ENCODE results near the gene ORC6. TPM values are rescaled to one million over a fixed set of nuclear protein-coding genes. Genes with fewer than 3 reads are reported as not detected.

The ORC6 gene
- total RNA-seq, 1 experiment from 2014 or later, result 76.1 TPM

DNA sequence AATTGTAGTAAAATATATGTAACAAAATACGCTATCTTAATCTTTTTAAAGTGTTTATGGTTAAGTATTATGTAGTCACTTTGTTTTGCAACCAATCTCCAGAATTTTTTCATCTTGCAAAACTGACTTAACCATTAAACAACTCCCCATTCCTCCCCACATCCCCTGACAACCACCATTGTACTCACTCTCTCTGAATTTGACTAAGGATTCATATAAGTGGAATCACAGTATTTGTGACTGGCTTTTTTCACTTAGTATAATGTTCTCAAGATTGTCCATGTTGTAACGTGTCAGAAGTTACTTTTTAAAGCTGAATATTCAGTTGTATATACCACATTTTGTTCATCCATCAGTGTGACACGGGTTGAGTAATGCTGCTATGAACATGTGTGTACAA, 10.6 kb downstream of the ORC6 start (continued):
- TF ChIP-seq TCF7 (CRISPR knock-in tag; IDR thresholded peaks at IDR 0.05; ENCODE audit: low read depth) (no peak), ESRRA (CRISPR knock-in tag; IDR thresholded peaks at IDR 0.05; ENCODE audit: borderline replicate concordance) (no peak), USF1 (CRISPR knock-in tag; IDR thresholded peaks at IDR 0.05) (no peak), EMX1 (CRISPR knock-in tag; IDR thresholded peaks at IDR 0.05) (no peak), ZNF532 (CRISPR knock-in tag; IDR thresholded peaks at IDR 0.05; ENCODE audit: borderline replicate concordance) (no peak), ATF1 (CRISPR knock-in tag; IDR thresholded peaks at IDR 0.05) (no peak), ZBTB21 (CRISPR knock-in tag; IDR thresholded peaks at IDR 0.05; ENCODE audit: borderline replicate concordance) (no peak)

DNA sequence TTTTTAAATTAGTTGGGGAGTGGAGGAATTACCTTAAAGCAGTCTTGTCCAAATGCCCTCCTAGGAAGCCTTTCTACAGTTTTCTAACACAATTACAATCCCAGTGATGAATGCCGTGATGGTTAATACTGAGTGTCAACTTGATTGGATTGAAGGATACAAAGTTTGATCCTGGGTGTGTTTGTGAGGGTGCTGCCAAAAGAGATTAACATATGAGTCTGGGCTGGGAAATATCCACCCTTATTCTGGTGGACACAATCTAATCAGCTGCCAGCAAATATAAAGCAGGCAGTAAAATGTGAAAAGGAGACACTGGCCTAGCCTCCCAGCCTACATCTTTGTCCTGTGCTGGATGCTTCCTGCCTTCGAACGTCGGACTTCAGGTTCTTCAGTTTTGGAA, 12.2 kb downstream of the ORC6 start:
- TF ChIP-seq ERG (CRISPR knock-in tag; IDR thresholded peaks at IDR 0.05) (no peak), ZBTB21 (CRISPR knock-in tag; IDR thresholded peaks at IDR 0.05; ENCODE audit: borderline replicate concordance) (no peak)
- POLR2A ChIA-PET, result no interaction called here
- H3K9me3 Mint-ChIP-seq, result no peaks in the 10 kb centered on the region
- H3K4me3 Mint-ChIP-seq, result no peak overlapping the region
- no peaks in the 10 kb centered on the region for H3K4me1 Mint-ChIP-seq
- CTCF ChIA-PET, result no interaction called here
- H3K27me3 Mint-ChIP-seq (ENCODE audit: low read depth), result no peaks in the 10 kb centered on the region
- ATAC-seq, result no peak
- no peak for DNase-seq (ENCODE audit: low spot score)
- H3K27ac Mint-ChIP-seq, result no peak overlapping the region
- H3K36me3 Mint-ChIP-seq, result peaks cover 25% of the 10 kb centered on the region

DNA sequence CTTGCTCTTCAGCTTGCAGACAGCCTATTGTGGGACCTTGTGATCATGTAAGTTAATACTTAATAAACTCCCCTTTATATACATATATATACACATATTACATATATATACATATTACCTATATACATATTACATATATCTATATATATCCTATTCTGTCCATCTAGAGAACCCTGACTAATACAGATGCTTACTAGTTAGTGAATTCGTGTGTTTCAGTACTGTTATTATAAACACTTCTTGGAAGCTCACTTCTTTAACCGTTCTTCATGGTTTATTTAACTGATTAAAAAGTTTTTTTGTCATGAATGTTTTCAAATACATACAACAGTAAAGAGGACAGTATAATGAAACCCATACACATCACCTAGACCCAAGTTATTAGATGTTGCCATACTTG, 12.6 kb downstream of the ORC6 start:
- Mint-ChIP-seq H3K9me3 (no peaks in the 10 kb centered on the region), H3K36me3 (peaks cover 22% of the 10 kb centered on the region), H3K27ac (no peak overlapping the region), H3K4me3 (no peak overlapping the region), H3K4me1 (no peaks in the 10 kb centered on the region), H3K27me3 (ENCODE audit: low read depth) (no peaks in the 10 kb centered on the region)
- POLR2A ChIA-PET, result no interaction called here
- CTCF ChIA-PET, result no interaction called here
- DNase-seq (ENCODE audit: low spot score), result no peak
- no peak for ATAC-seq
- TF ChIP-seq KAT7 (CRISPR knock-in tag; IDR thresholded peaks at IDR 0.05; ENCODE audit: borderline replicate concordance), result no peak
- no peak for TF ChIP-seq FOXJ3 (CRISPR knock-in tag; IDR thresholded peaks at IDR 0.05; ENCODE audit: borderline replicate concordance)
- TF ChIP-seq NFE2L1 (CRISPR knock-in tag; IDR thresholded peaks at IDR 0.05), result no peak
- no peak for TF ChIP-seq ZNF281 (CRISPR knock-in tag; IDR thresholded peaks at IDR 0.05)
- TF ChIP-seq AR (CRISPR knock-in tag; IDR thresholded peaks at IDR 0.05), result no peak
- TF ChIP-seq, protein P1, sequence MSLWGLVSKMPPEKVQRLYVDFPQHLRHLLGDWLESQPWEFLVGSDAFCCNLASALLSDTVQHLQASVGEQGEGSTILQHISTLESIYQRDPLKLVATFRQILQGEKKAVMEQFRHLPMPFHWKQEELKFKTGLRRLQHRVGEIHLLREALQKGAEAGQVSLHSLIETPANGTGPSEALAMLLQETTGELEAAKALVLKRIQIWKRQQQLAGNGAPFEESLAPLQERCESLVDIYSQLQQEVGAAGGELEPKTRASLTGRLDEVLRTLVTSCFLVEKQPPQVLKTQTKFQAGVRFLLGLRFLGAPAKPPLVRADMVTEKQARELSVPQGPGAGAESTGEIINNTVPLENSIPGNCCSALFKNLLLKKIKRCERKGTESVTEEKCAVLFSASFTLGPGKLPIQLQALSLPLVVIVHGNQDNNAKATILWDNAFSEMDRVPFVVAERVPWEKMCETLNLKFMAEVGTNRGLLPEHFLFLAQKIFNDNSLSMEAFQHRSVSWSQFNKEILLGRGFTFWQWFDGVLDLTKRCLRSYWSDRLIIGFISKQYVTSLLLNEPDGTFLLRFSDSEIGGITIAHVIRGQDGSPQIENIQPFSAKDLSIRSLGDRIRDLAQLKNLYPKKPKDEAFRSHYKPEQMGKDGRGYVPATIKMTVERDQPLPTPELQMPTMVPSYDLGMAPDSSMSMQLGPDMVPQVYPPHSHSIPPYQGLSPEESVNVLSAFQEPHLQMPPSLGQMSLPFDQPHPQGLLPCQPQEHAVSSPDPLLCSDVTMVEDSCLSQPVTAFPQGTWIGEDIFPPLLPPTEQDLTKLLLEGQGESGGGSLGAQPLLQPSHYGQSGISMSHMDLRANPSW (CRISPR knock-in tag; conservative IDR thresholded peaks at IDR 0.05; ENCODE audit: low read depth), result no peak
- TF ChIP-seq TEAD4 (CRISPR knock-in tag; IDR thresholded peaks at IDR 0.05), result no peak
- no peak for TF ChIP-seq ERG (CRISPR knock-in tag; IDR thresholded peaks at IDR 0.05)
- no peak for TF ChIP-seq ZNF138 (CRISPR knock-in tag; conservative IDR thresholded peaks at IDR 0.05)
